ENCODE measurements around the gene CROCC.

Gene CROCC

DNA sequence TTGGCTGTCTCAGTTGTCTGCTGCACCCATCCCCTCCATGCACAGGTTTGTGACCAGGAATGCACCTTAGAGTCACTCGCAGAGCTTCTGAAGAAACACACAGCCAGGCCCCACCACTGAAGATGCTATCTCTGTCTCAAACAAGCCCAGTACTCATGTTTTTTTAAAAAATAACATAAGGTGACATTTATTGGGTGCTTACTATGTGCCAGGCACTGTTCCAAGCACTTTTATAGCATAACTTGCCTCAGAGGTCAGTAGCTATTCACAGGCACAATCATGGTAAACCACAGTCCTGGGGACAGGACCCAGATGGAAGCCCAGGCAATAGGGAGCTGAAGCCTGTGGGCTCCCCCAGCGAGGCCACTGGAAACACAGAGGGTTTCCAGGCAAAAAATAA, 98.8 kb downstream of the CROCC start:
- Histone ChIP-seq H3K27ac (no peak overlapping the region), H3K4me3 (no peak overlapping the region)

GRCh38 chr1:17021896-17022295, 100.2 kb downstream of the CROCC start:
- no peak overlapping the region for H3K27ac ChIP-seq
- H3K4me3 ChIP-seq: no peak overlapping the region
